GM23248 (cell line): ENCODE measurements around the gene C1QTNF9B.

Experiments
- EZH2 ChIP-seq: fragments of 200-600 bp; sonication (generic); IDR thresholded peaks from 2 replicates; pipeline ENCODE4 v1.6.1; 2018; ENCODE audit warnings: antibody characterized with exemption, mild to moderate bottlenecking; ENCODE audit not compliant: insufficient read depth, poor library complexity, severe bottlenecking
- EZH2phosphoT487 ChIP-seq: fragments of 200-600 bp; sonication (generic); IDR thresholded peaks from 2 replicates; pipeline ENCODE4 v1.6.1; 2018; ENCODE audit warnings: antibody characterized with exemption, moderate library complexity, mild to moderate bottlenecking, low read depth; ENCODE audit not compliant: insufficient read depth

GRCh38 chr13:23850134-23850533, 47.2 kb downstream of the C1QTNF9B start:
- TF ChIP-seq EZH2phosphoT487, result no peak
- no peak for TF ChIP-seq EZH2
